K562 (cell line): ENCODE results near the gene ECSIT. TPM values are rescaled to one million over a fixed set of nuclear protein-coding genes. Genes with fewer than 3 reads are reported as not detected.

Source experiments
- ATF1 ChIP-seq, 2 experiments: fragments of 450-650 bp in 1 of 2; IDR thresholded peaks; 2 replicates each; pipeline ENCODE4 v1.6.1; 2016; ENCODE audit warnings: missing compliant biosample characterization in 1 of 2, missing genetic modification characterization in 1 of 2
- DDX20 ChIP-seq: fragments of 450-650 bp; IDR thresholded peaks from 2 replicates; pipeline ENCODE4 v1.6.1; 2016; ENCODE audit warnings: missing genetic modification characterization, low read depth, mild to moderate bottlenecking, missing compliant biosample characterization, moderate library complexity
- ETV6 ChIP-seq, 3 experiments: fragments of 150-350 bp in 1 of 3; sonication (generic) in 1 of 3; formaldehyde crosslinking in 1 of 3; IDR thresholded peaks; 2 replicates each; pipeline versions ENCODE4 v1.6.1 to v1.8.0; 2014 to 2022; ENCODE audit warnings: borderline replicate concordance in 2 of 3, low read depth in 2 of 3, antibody characterized with exemption in 1 of 3, low read length in 1 of 3, mild to moderate bottlenecking in 1 of 3, missing genetic modification reagents in 1 of 3
- FOXA1 ChIP-seq: fragments of 450-650 bp; IDR thresholded peaks from 2 replicates; pipeline ENCODE4 v1.6.1; 2016; ENCODE audit warnings: mild to moderate bottlenecking, borderline replicate concordance
- KHSRP ChIP-seq: fragments of 450-650 bp; IDR thresholded peaks from 2 replicates; pipeline ENCODE4 v1.6.1; 2017
- KLF16 ChIP-seq: IDR thresholded peaks from 2 replicates; pipeline ENCODE4 v1.6.1; 2016; ENCODE audit warnings: antibody characterized with exemption
- MED1 ChIP-seq: sonication (generic); formaldehyde crosslinking; IDR thresholded peaks from 2 replicates; pipeline ENCODE4 v1.8.1; 2023; ENCODE audit warnings: missing genetic modification reagents, borderline replicate concordance
- NFYB ChIP-seq: IDR thresholded peaks from 2 replicates; pipeline ENCODE4 v1.6.1; 2011; ENCODE audit warnings: mild to moderate bottlenecking, moderate library complexity; ENCODE audit not compliant: insufficient read length; ENCODE audit errors: extremely low read depth
- RBM34 ChIP-seq: fragments of 200-400 bp; formaldehyde crosslinking; IDR thresholded peaks from 2 replicates; pipeline ENCODE4 v1.6.1; 2018; ENCODE audit warnings: low read length, borderline replicate concordance; ENCODE audit not compliant: insufficient read depth
- STAG1 ChIP-seq: sonication (generic); formaldehyde crosslinking; IDR thresholded peaks from 2 replicates; pipeline ENCODE4 v1.5.0; 2020; ENCODE audit warnings: missing genetic modification reagents, borderline replicate concordance
- SUPT5H ChIP-seq: fragments of 450-650 bp; IDR thresholded peaks from 2 replicates; pipeline ENCODE4 v1.6.1; 2016
- TAL1 ChIP-seq: fragments of 450-650 bp; IDR thresholded peaks from 2 replicates; pipeline ENCODE4 v1.6.1; 2016; ENCODE audit warnings: mild to moderate bottlenecking
- U2AF1 ChIP-seq: fragments of 200-400 bp; formaldehyde crosslinking; optimal IDR thresholded peaks from 2 replicates; pipeline ENCODE3; 2017; ENCODE audit warnings: mild to moderate bottlenecking, low read depth, low read length, moderate library complexity
- YBX1 ChIP-seq: fragments of 450-650 bp; IDR thresholded peaks from 2 replicates; pipeline ENCODE4 v1.7.1; 2016; ENCODE audit warnings: mild to moderate bottlenecking
- ZFP36 ChIP-seq: fragments of 150-350 bp; IDR thresholded peaks from 2 replicates; pipeline ENCODE4 v1.6.1; 2018; ENCODE audit warnings: low read length, low read depth; ENCODE audit not compliant: partially characterized antibody
- ZNF239 ChIP-seq: fragments of 250-450 bp; sonication (Bioruptor Pico); IDR thresholded peaks from 2 replicates; pipeline ENCODE4 v1.4.0; 2020; ENCODE audit warnings: mild to moderate bottlenecking
- ZNF395 ChIP-seq: fragments of 200-800 bp; sonication (Bioruptor generic); IDR thresholded peaks from 2 replicates; pipeline ENCODE4 v1.6.1; 2017; ENCODE audit warnings: missing genetic modification characterization, missing compliant biosample characterization
- ZNF584 ChIP-seq: fragments of 200-800 bp; sonication (Bioruptor generic); IDR thresholded peaks from 2 replicates; pipeline ENCODE4 v1.6.1; 2016; ENCODE audit warnings: low read depth, mild to moderate bottlenecking, missing genetic modification characterization, missing compliant biosample characterization
- ZNF75A ChIP-seq: fragments of 450-650 bp; formaldehyde crosslinking; IDR thresholded peaks from 2 replicates; pipeline ENCODE4 v1.4.0; 2020; ENCODE audit warnings: mild to moderate bottlenecking
- polyA plus RNA-seq, 8 experiments: library from polyadenylated mRNA; depleted of rRNA in 4 of 8; stranded (reverse) in 5 of 8; unstranded in 3 of 8; fragments of >200 nt; fragmentation: Nextera tagmentation in 2 of 8; fragmentation: Illumina TruSeq in 1 of 8; extraction: Ambion mirVana in 2 of 8; extraction: Trizol in 1 of 8; gene quantifications; 2 replicates each; pipeline versions ENCODE4 v1.2.1 to v1.2.3, GENCODE V29; 2011 to 2014; ENCODE audit warnings: inconsistent platforms in 1 of 8, missing spikeins in 1 of 8
- total RNA-seq, 7 experiments: library from RNA; depleted of rRNA in 6 of 7; stranded (reverse); fragments of >200 nt in 6 of 7; fragmentation: Illumina TruSeq in 2 of 7; extraction: Trizol in 2 of 7; gene quantifications; 2 replicates each; pipeline versions ENCODE4 v1.2.1 to v1.2.3, GENCODE V29; 2011 to 2021; ENCODE audit warnings: low replicate concordance in 1 of 7
- TF ChIP-seq, protein P1 (sequence below): sonication (generic); formaldehyde crosslinking; IDR thresholded peaks from 2 replicates; pipeline ENCODE4 v1.8.0; 2022; ENCODE audit warnings: mild to moderate bottlenecking, missing genetic modification reagents
- TF ChIP-seq, protein P2 (sequence below): fragments of 250-450 bp; sonication (Bioruptor Pico); IDR thresholded peaks from 2 replicates; pipeline ENCODE4 v1.5.0; 2021

The ECSIT gene
- total and polyA plus RNA-seq, 9 of the 15 experiments (the other 6 are each of a cell fraction or from before 2014, with no cell fraction given) = 1.1 to 82.5 (median 43.9) TPM

DNA sequence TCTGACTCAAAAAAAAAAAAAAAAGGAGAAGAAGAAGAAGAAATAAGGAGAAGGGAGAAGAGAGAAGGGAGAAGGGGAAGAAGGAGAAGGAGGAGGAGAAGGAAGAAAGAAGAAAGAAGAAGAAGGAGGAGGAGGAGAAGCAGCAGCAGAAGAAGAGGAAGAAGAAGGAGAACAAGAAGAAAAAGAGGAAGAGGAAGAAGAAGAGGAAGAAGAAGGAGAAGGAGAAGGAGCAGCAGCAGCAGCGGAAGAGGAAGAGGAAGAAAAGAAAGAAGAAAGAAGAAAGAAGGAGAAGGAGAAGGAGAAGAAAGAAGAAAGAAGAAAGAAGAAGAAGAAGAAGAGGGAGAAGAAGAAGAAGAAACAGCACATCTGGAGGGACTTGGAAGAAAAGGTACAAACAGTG, 5.6 kb upstream of the ECSIT start (continued):
- no peak for TF ChIP-seq ATF1 (CRISPR knock-in tag; IDR thresholded peaks at IDR 0.05)
- no peak for TF ChIP-seq ATF1 (tag; IDR thresholded peaks at IDR 0.05)
- TF ChIP-seq ZNF75A = no peak
- TF ChIP-seq FOXA1 = no peak
- TF ChIP-seq ZNF395 = no peak
- no peak for TF ChIP-seq ZFP36
- TF ChIP-seq KHSRP = no peak
- no peak for TF ChIP-seq ZNF239 (CRISPR knock-in tag)
- TF ChIP-seq TAL1 = no peak
- no peak for TF ChIP-seq SUPT5H
- TF ChIP-seq NFYB = no peak
- no peak for TF ChIP-seq KLF16
- TF ChIP-seq, protein P1, sequence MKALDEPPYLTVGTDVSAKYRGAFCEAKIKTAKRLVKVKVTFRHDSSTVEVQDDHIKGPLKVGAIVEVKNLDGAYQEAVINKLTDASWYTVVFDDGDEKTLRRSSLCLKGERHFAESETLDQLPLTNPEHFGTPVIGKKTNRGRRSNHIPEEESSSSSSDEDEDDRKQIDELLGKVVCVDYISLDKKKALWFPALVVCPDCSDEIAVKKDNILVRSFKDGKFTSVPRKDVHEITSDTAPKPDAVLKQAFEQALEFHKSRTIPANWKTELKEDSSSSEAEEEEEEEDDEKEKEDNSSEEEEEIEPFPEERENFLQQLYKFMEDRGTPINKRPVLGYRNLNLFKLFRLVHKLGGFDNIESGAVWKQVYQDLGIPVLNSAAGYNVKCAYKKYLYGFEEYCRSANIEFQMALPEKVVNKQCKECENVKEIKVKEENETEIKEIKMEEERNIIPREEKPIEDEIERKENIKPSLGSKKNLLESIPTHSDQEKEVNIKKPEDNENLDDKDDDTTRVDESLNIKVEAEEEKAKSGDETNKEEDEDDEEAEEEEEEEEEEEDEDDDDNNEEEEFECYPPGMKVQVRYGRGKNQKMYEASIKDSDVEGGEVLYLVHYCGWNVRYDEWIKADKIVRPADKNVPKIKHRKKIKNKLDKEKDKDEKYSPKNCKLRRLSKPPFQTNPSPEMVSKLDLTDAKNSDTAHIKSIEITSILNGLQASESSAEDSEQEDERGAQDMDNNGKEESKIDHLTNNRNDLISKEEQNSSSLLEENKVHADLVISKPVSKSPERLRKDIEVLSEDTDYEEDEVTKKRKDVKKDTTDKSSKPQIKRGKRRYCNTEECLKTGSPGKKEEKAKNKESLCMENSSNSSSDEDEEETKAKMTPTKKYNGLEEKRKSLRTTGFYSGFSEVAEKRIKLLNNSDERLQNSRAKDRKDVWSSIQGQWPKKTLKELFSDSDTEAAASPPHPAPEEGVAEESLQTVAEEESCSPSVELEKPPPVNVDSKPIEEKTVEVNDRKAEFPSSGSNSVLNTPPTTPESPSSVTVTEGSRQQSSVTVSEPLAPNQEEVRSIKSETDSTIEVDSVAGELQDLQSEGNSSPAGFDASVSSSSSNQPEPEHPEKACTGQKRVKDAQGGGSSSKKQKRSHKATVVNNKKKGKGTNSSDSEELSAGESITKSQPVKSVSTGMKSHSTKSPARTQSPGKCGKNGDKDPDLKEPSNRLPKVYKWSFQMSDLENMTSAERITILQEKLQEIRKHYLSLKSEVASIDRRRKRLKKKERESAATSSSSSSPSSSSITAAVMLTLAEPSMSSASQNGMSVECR (CRISPR knock-in tag) = no peak
- TF ChIP-seq RBM34 = no peak
- no peak for TF ChIP-seq YBX1
- no peak for TF ChIP-seq DDX20 (tag)
- TF ChIP-seq ETV6 (IDR thresholded peaks at IDR 0.05; ENCODE audit: borderline replicate concordance in 1 of 2, low read depth in 2 of 2, low read length in 1 of 2) = peak; percentile 40 to 75; a peak in 1 of 4 replicates
- TF ChIP-seq ETV6 (CRISPR knock-in tag; IDR thresholded peaks at IDR 0.05; ENCODE audit: borderline replicate concordance) = no peak
- TF ChIP-seq STAG1 (CRISPR knock-in tag) = no peak
- no peak for TF ChIP-seq MED1 (CRISPR knock-in tag)
- TF ChIP-seq, protein P2, sequence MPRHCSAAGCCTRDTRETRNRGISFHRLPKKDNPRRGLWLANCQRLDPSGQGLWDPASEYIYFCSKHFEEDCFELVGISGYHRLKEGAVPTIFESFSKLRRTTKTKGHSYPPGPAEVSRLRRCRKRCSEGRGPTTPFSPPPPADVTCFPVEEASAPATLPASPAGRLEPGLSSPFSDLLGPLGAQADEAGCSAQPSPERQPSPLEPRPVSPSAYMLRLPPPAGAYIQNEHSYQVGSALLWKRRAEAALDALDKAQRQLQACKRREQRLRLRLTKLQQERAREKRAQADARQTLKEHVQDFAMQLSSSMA (CRISPR knock-in tag) = no peak
- TF ChIP-seq ZNF584 (CRISPR knock-in tag) = no peak
- TF ChIP-seq U2AF1 = no peak
